HG02973 (cell line): ENCODE data around the gene MATR3.
"Not testable (repeated sequence)": the region's sequence is repeated elsewhere in the genome, so short reads cannot be mapped to it uniquely, and the experiment has no call there.

ENCODE experiments used
- ATAC-seq: cut with Tn5 transposase; IDR thresholded peaks from one replicate; pipeline ENCODE4 v1.9.1; 2021; ENCODE audit warnings: moderate library complexity; ENCODE audit not compliant: unreplicated experiment

MATR3 gene

DNA sequence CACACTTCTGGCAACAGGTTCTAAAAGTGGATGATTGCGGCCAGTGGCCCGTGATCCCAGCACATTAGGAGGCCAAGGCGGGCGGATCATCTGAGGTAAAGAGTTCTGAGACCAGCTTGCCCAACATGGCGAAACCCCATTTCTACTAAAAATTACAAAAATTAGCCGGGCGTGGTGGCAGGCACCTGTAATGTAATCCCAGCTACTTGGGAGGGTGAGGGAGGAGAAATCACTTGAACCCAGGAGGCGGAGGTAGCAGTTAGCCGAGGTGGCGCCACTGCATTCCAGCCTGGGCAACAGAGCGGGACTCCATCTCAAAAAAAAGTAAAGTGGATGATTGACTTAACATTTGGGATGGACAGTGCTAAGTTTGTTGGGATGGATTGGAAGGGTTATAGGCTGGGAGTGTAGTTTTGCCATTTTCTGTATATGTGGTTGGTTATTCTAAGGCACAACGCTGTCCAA, 3.4 kb downstream of the MATR3 start:
- no peak for ATAC-seq

- no peak for ATAC-seq
These were observed 4.0 kb downstream of the MATR3 start for GRCh38 chr5:139297439-139298133.

GRCh38 chr5:139298242-139298641, 4.7 kb downstream of the MATR3 start:
- ATAC-seq = no peak

DNA sequence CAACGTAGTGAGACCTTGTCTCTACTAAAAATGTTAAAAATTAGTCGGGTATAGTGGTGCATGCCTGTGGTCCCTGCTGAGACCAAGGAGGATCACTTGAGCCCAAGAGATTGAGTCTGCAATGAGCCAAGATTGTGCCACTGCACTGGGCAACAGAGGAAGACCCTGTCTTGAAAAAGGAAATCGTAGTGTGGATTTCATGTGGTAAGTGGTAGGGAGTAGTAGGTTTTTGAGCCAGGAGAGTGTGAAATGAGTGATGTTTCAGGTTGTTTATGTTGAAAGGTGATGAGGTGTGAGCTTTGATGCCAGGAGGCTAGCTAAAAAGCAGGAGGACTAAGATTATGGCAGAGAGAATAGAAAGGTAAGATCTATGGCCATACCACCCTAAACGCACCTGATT, 5.9 kb downstream of the MATR3 start:
- ATAC-seq = no peak

DNA sequence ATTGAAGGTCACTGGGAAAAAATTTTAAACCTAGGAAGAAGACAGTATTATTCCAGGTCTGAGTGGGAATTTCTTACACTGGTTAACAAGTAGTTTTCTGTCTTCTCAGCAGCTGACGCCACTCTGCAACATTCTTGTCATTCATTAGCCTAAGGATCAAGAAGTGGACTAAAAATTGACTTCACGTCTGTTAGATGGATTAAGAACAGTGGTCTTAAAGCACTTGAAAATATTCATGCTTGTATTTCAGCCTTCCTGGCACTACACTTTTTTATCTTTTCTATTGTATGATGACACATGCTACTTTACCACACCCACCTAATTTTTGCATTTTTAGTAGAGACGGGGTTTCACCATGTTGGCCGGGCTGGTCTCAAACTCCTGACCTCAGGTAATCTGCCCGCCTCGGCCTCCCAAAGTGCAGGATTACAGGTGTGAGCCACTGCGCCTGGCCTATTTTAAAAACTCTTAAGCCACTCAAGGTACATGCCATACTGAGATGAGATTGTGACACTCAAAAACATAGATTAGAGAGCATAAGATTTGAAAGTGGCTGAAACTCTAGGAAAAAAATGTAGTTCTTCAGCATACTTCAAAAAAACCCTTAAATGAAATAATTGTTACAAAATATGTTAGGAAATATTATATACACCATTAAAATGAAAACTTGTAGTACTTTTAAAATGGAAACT, 8.4 kb downstream of the MATR3 start:
- no peak for ATAC-seq

DNA sequence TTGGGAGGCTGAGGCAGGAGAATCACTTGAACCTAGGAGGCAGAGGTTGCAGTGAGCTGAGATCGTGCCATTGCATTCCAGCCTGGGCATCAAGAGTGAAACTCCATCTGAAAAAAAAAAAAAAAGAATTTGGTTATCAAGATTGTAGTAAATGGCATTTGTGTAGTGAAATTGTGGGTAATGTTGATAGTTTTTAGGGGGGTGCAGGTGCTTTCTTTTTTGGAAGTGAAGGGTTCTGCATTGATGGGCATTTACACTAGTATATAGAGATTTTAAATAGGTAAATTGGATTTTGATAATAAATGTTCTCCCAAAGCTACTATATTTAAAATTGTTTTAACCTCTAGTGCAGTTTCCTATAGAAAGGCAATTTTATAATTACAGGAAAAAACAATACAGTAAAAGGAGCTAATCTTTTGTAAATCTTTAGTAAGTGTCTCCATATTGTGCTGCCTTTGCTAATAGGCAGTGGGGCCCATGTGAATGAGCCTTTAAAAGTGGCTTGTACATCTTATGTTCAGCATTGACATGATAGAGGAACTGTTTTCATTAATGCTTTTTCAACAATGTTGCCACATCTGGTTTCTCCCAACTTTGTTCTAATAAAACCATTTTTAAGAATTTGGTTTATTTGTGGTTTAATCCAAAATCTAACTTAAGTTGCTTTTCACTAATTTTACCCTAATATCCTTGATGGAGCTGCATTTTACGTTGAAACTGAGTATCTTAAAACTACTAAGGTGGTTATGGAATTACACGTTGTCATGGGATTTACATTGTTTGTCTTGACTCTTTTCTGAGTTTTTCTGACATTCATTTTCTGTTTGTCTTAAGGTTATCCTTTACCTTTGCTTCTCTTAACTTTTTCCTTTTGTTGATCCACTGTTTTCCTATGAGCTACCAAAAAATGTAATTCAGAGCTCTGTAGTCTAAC, 11.1 kb downstream of the MATR3 start:
- ATAC-seq = no peak

DNA sequence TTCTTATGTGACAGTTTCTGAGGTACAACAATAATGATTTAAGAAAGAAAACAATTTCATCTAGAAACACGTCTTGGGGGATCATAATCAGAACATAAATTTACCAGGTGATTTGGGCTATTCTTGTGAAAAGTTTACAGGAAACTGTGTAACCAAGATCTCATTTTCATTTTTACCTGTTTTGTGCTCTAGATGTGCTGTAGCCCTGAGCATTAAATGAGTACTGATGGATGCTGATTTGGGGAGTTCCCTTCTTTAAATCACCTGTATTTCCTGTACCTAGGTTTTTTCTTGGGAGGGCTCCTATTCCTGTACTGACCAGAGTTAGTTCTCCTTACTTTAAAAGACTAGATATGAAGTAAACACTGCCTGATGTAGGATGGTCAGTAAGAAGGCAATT, 12.7 kb downstream of the MATR3 start:
- ATAC-seq = no peak

GRCh38 chr5:139306628-139307379, 13.3 kb downstream of the MATR3 start:
- ATAC-seq = no peak

DNA sequence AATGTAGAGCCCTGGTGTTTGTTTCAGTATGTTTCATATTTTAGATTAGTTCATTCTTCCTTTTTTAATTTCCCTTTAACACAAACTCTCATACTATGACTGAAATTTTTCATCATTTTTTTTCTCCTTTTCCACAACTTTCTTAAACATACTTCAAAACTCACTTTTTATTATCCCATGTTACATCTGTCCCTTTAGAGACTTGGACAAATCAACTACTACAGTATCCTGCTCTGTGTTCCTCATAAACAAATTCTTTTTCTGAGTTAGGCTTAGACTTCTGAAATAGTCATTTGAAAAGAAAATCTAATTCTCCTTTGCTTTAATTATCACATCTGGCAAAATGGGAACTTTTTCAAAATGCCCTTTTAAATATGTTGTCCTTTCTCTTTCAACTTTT, 15.3 kb downstream of the MATR3 start:
- ATAC-seq = no peak

GRCh38 chr5:139310715-139311186, 17.2 kb downstream of the MATR3 start:
- not testable (repeated sequence) for ATAC-seq

GRCh38 chr5:139312075-139312474, 18.5 kb downstream of the MATR3 start:
- no peak for ATAC-seq

DNA sequence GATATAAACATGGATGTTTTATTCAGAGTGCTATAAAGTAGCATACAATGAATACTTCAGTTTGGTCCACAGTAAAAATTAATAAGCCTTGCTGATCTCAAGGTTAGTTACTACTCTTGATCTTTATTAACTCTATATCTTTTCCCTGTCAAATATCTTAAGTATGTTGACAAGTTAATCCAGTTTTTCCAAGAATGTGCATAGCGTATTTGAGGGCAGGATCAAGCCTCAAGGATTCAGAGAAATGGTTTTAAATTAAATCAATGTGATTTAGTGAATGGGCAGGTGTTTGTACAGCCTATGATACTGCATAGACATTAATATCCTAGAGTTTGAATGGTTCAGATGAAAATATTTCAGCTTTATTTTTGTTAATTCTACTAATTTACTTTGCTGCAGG, 20.7 kb downstream of the MATR3 start:
- ATAC-seq = no peak

DNA sequence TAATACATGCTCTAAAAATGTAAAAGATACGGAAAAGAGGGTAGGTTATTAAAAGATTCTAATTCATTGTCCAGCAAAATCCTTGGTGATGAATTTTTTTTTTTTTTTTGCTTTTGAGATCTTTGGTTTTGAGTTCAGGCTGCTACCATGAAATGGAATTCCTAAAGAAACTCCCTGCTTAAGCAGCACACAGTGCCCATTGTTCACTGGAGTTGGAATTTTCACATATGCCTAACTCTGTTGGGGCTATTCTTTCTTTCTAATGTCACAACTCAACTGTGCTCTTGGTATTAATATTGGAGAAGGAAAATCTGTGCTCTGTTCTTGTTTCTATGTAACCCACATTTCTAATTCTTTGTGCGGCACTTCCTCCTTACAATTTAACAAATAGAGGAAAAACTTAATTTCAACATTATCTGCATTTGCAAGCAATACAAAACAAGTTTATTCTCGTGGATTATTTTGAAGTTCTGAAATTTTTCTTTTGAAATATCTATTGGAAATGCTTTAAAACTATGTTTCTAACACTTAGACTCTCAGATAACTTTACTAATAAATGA, 21.6 kb downstream of the MATR3 start:
- ATAC-seq = no peak

- no peak for ATAC-seq
These were observed 42.3 kb downstream of the MATR3 start for GRCh38 chr5:139335811-139336210.

DNA sequence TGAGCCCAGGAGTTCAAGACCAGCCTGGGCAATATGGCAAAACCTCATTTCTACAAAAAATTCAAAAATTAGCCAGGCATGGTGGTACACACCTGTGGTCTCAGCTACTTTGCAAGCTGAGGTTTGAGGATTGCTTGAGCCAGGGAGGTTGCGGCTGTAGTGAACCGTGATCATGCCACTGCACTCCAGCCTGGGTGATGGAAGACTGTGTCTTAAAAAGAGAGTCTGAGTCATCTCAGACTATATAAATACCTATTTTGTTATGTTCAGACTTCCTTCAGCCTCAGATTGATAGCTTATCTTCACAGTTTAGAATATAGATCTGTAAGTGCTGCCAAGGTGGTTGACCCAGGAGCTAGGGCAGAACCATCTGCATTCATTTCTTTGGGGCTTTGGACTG, 46.5 kb downstream of the MATR3 start:
- no peak for ATAC-seq

DNA sequence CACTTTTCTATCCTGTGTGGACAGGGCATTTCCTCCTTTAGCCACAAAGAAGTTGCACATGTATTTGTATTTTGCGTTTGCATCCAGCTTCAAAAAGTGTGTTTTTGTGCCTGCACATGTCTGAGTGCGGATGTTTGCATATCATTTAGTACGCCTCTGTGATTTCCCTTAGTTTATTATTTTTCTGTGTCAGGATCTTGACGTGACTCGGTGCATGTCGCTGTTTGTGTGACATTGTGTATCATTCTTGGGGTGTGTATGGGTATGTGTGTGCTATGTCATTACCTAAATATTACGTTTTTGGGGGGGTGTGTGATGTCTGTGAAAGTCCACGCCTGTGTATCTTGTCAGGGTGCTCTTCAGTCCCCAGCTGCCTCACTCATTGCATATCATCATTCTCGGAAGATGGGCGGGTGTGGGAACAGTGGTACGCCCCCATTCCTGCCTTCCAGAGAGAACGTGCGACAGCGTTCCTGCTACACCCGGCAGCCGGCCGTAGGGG, 47.7 kb downstream of the MATR3 start:
- ATAC-seq = no peak

- peak; percentile 81 for ATAC-seq
These were observed 48.3 kb downstream of the MATR3 start, which contains the start of gene PAIP2 for GRCh38 chr5:139341689-139342422. PAIP2 (plus strand) TSS chr5:139341854; CDS start chr5:139363785, 21,931 bp downstream.

- peak; percentile 42 for ATAC-seq
These were observed 48.8 kb downstream of the MATR3 start for GRCh38 chr5:139342423-139342723.

DNA sequence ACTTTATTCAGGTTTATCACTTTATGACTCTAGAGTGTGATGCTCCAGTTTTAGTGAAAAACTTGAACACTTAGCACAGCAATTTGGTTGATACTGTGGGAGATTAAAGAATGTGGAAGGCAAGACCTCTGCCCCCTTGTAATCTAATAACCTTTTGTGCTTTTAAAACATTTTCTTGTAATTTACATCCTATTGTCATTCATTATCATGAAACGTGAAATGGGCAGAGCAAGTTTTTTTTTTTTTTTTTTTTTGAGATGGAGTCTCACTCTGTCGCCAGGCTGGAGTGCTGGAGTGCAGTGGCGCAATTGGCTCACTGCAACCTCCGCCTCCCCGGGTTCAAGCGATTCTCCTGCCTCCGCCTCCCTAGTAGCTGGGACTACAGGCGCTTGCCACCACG, 49.9 kb downstream of the MATR3 start:
- ATAC-seq = no peak

DNA sequence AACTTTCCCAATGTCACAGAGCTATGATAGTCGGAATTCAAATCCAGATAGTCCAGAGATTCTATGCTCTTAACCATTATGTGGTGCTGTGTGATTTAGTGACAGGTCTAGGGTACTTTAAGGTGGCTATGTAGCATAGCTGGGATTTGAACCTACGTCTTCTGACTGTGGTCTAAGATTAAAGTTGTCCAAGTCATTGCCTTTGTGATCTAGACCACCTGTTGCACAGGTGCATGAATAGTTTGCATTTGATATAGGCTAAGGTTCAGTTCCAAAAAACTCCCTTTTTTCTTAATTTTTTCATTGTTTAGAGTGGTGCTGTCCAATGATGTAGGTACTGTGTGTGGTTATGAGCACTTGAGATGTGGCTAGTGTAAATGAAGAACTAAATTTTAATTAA, 50.6 kb downstream of the MATR3 start:
- ATAC-seq = no peak
